Fibroblast of mammary gland (primary cell): ENCODE results near the gene SMG6.
A peak's percentile ranks its signal among the peaks of the same experiment; 100 is the strongest.

ENCODE experiments used
- DNase-seq: peaks from one replicate; pipeline ENCODE4 v3.0.0-alpha.2; 2010; ENCODE audit warnings: low read depth
- H3K4me3 ChIP-seq: 2 replicates; pipeline ENCODE4 v1.5.1; 2011; ENCODE audit warnings: low read depth, mild to moderate bottlenecking, low read length, moderate library complexity; ENCODE audit not compliant: control insufficient read depth
- TF ChIP-seq, protein P1 (sequence below): conservative IDR thresholded peaks from 2 replicates; pipeline ENCODE4 v1.5.1; 2011; ENCODE audit warnings: low read depth, low read length, inconsistent platforms; ENCODE audit not compliant: control insufficient read depth, insufficient read depth

The SMG6 gene

DNA sequence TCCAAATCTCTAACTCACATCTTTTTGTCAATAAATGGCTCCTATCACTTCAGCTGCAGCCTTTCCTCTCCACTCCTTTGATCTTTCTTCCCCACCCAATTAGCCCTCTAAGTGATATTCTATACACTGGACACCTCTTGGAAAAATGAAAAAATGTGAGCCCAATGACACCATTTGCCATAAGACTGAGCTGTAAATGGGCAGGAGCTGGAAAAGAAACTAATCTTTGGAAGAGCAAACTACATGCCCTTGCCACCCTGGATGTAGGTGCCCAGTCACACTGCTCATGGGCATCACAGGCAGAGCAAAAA lies 80.0 kb downstream of the SMG6 start:
- TF ChIP-seq, protein P1, sequence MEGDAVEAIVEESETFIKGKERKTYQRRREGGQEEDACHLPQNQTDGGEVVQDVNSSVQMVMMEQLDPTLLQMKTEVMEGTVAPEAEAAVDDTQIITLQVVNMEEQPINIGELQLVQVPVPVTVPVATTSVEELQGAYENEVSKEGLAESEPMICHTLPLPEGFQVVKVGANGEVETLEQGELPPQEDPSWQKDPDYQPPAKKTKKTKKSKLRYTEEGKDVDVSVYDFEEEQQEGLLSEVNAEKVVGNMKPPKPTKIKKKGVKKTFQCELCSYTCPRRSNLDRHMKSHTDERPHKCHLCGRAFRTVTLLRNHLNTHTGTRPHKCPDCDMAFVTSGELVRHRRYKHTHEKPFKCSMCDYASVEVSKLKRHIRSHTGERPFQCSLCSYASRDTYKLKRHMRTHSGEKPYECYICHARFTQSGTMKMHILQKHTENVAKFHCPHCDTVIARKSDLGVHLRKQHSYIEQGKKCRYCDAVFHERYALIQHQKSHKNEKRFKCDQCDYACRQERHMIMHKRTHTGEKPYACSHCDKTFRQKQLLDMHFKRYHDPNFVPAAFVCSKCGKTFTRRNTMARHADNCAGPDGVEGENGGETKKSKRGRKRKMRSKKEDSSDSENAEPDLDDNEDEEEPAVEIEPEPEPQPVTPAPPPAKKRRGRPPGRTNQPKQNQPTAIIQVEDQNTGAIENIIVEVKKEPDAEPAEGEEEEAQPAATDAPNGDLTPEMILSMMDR: no peak
- H3K4me3 ChIP-seq: no peak overlapping the region
- DNase-seq: no peak

GRCh38 chr17:2222901-2223616 lies 80.5 kb downstream of the SMG6 start:
- no peak overlapping the region for H3K4me3 ChIP-seq
- TF ChIP-seq, protein P1: no peak
- DNase-seq: peak; percentile 93

DNA sequence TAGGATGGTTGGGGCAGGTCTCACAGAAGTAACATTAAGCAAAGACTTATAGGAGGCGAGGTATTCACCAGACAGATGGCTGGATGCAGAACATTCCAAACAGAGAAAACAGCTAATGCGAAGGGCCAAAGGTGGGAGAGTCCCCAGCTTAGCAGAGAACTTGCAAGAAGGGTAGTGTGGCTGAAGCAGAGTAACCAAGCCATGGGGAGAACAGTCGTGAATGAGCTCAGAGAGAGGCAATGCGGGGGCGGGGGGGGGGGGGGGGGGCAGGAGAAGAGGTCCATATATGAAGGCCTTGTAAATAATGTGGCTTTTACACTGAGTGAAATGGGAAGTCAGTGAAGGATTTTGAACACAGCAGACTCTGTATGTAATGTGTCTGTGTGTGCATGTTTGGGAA lies 81.3 kb downstream of the SMG6 start:
- TF ChIP-seq, protein P1: no peak

DNA sequence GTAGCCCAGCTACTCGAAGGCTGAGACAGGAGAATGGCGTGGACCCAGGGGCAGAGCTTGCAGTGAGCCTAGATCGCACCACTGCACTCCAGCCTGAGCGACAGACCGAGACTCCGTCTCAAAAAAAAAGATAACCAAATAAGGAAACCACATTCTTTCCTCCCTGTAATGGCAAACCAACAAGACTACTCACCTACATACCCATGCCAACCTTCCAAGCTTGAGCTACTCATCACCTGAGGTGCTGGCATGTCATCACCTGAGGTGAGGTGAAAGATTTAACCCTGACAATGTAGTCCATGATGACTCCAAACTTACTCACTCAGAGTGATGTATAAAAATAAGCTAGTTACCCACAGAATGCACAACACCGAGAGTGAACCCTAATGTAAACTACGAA lies 85.2 kb downstream of the SMG6 start:
- no peak for DNase-seq
- TF ChIP-seq, protein P1: no peak

More for the DNA sequence above, 81.3 kb downstream of the SMG6 start:
- no peak overlapping the region for H3K4me3 ChIP-seq
- no peak for DNase-seq

GRCh38 chr17:2215616-2216364 lies 87.8 kb downstream of the SMG6 start:
- peak; percentile 96 for DNase-seq
- TF ChIP-seq, protein P1: no peak
- peak overlapping the region; percentile 3 for H3K4me3 ChIP-seq

More for the DNA sequence above, 85.2 kb downstream of the SMG6 start:
- no peak overlapping the region for H3K4me3 ChIP-seq

DNA sequence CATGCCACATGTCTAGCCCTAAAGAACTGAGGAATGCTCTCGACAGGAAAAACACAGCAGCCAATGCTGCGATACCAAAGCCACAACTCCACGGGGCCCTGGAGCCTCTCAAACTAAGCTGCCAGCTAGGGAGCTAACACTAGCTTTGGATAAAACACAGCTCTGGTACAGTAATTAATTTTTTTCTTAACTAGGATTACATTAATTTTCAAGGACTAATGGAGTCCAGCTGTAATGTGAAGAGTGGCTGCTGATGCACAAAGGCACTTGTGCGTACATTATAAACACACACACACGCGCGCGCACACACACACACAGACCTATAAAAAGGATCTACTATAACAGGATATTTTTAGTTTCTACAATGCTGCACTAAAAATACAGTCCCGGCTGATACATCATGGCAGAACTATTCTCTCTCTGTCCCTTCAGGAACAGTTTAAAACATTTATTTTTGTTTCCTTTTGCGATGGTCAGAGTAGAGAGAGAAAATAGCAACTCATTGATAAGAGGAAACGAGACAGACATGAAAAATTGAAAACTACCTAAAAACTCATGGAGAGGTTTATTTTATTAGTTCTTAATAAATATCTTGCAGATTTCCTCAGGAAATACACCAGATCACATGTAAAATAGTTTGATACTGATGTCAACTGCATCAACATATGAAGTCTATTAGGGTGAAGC lies 88.5 kb downstream of the SMG6 start:
- peak overlapping the region; percentile 17 for H3K4me3 ChIP-seq
- TF ChIP-seq, protein P1: no peak
- peak; percentile 67 for DNase-seq
